ENCODE data around the gene CPA2. TPM values are rescaled to one million over a fixed set of nuclear protein-coding genes. Genes with fewer than 3 reads are reported as not detected.
"Not testable (repeated sequence)": the region's sequence is repeated elsewhere in the genome, so short reads cannot be mapped to it uniquely, and the experiment has no call there.

CPA2 gene
- polyA plus RNA-seq: 10 to 100 TPM; 12.9 to 25.4 (median 15.1) TPM
- long read RNA-seq, donor 1, transcript CPA2-201 (11 exons, 1,366 nt): major isoform, 19 of 34 reads
- long read RNA-seq, donor 1, partial matches to known transcripts: 11 of 34 reads
- long read RNA-seq, donor 1, other reads (novel, unspliced or antisense): 0 of 34 reads
- long read RNA-seq, donor 2, transcript CPA2-201 (11 exons, 1,366 nt): major isoform, 6 of 6 reads
- long read RNA-seq, donor 2, partial matches to known transcripts: 0 of 6 reads
- long read RNA-seq, donor 2, other reads (novel, unspliced or antisense): 0 of 6 reads
- long read RNA-seq, donor 3, transcript CPA2-201 (11 exons, 1,366 nt): major isoform, 10 of 42 reads
- long read RNA-seq, donor 3, partial matches to known transcripts: 29 of 42 reads
- long read RNA-seq, donor 3, other reads (novel, unspliced or antisense): 0 of 42 reads
- long read RNA-seq, donor 4: 0 reads
- long read RNA-seq, donor 5, partial matches to known transcripts: 0 of 1 reads
- long read RNA-seq, donor 5, other reads (novel, unspliced or antisense): 0 of 1 reads
- long read RNA-seq, donor 6, transcript CPA2-201 (11 exons, 1,366 nt): major isoform, 12 of 12 reads
- long read RNA-seq, donor 6, partial matches to known transcripts: 0 of 12 reads
- long read RNA-seq, donor 6, other reads (novel, unspliced or antisense): 0 of 12 reads
- long read RNA-seq, donor 7: 0 reads
- long read RNA-seq, donor 8: 0 reads
- long read RNA-seq, donor 9, partial matches to known transcripts: 0 of 1 reads
- long read RNA-seq, donor 9, other reads (novel, unspliced or antisense): 0 of 1 reads
- long read RNA-seq, donor 10: 0 reads

- Histone ChIP-seq H3K4me1 (ENCODE audit: control insufficient read depth in 3 of 3, insufficient read depth in 2 of 3, low read depth in 1 of 3, low read length in 2 of 3) (peaks cover 0 to 10% (median 0%) of the 10 kb centered on the region in 3 donors), H3K27me3 (ENCODE audit: control insufficient read depth in 3 of 3, insufficient read depth in 3 of 3, low read length in 3 of 3) (no peaks in the 10 kb centered on the region), H3K9me3 (ENCODE audit: control insufficient read depth in 2 of 2, insufficient read depth in 1 of 2, low read depth in 1 of 2, low read length in 1 of 2) (peaks cover 0 to 3% of the 10 kb centered on the region in 2 donors), H3K4me3 (ENCODE audit: low read depth in 1 of 3, low read length in 3 of 3) (no peak within 1 kb of the TSS), H3K27ac (ENCODE audit: low read depth in 1 of 3, low read length in 2 of 3) (peak within 1 kb of the TSS in 1 of 3 donors; percentile 23), H3K36me3 (ENCODE audit: control insufficient read depth in 3 of 3, insufficient read depth in 2 of 3, low read depth in 1 of 3, low read length in 3 of 3) (peaks cover 0 to 7% (median 0%) of the 10 kb centered on the region in 3 donors)
- 32 to 68% (median 49%) methylated on average over 3 of the region's 3 CpGs for WGBS, 3 donors
- FAIRE-seq (no peak), DNase-seq (peak; percentile 62 to 89)
Observed at GRCh38 chr7:130266258-130266960, at the start of gene CPA2. CPA2 (plus strand) TSS chr7:130266863; CDS start chr7:130266882, 19 bp downstream.

GRCh38 chr7:130218806-130219620, 47.6 kb upstream of the CPA2 start:
- H3K4me3 ChIP-seq (ENCODE audit: low read depth in 1 of 3, low read length in 3 of 3): no peak overlapping the region
- FAIRE-seq (no peak), DNase-seq (peak; percentile 59 to 75)
- peak overlapping the region in 2 of 3 donors; percentile 9 to 48 for H3K27ac ChIP-seq (ENCODE audit: low read depth in 1 of 3, low read length in 2 of 3)
- H3K4me1 ChIP-seq (ENCODE audit: control insufficient read depth in 3 of 3, insufficient read depth in 2 of 3, low read depth in 1 of 3, low read length in 2 of 3): peaks cover 0 to 12% (median 6%) of the 10 kb centered on the region in 3 donors
- H3K36me3 ChIP-seq (ENCODE audit: control insufficient read depth in 3 of 3, insufficient read depth in 2 of 3, low read depth in 1 of 3, low read length in 3 of 3): no peaks in the 10 kb centered on the region
- H3K9me3 ChIP-seq (ENCODE audit: control insufficient read depth in 2 of 2, insufficient read depth in 1 of 2, low read depth in 1 of 2, low read length in 1 of 2): no peaks in the 10 kb centered on the region
- WGBS, 3 donors: 61 to 62% (median 61%) methylated on average over 4 to 5 of the region's 5 CpGs
- H3K27me3 ChIP-seq (ENCODE audit: control insufficient read depth in 3 of 3, insufficient read depth in 3 of 3, low read length in 3 of 3): no peaks in the 10 kb centered on the region

- Histone ChIP-seq H3K27ac (ENCODE audit: low read depth in 1 of 3, low read length in 2 of 3) (no peak overlapping the region), H3K9me3 (ENCODE audit: control insufficient read depth in 2 of 2, insufficient read depth in 1 of 2, low read depth in 1 of 2, low read length in 1 of 2) (no peaks in the 10 kb centered on the region), H3K27me3 (ENCODE audit: control insufficient read depth in 3 of 3, insufficient read depth in 3 of 3, low read length in 3 of 3) (no peaks in the 10 kb centered on the region), H3K36me3 (ENCODE audit: control insufficient read depth in 3 of 3, insufficient read depth in 2 of 3, low read depth in 1 of 3, low read length in 3 of 3) (no peaks in the 10 kb centered on the region), H3K4me1 (ENCODE audit: control insufficient read depth in 3 of 3, insufficient read depth in 2 of 3, low read depth in 1 of 3, low read length in 2 of 3) (peaks cover 0 to 12% (median 6%) of the 10 kb centered on the region in 3 donors), H3K4me3 (ENCODE audit: low read depth in 1 of 3, low read length in 3 of 3) (no peak overlapping the region)
- WGBS, 3 donors: 42 to 72% (median 53%) methylated on average over 9 of the region's 9 CpGs
- FAIRE-seq (no peak), DNase-seq (no peak)
Observed at GRCh38 chr7:130219871-130220270, 46.8 kb upstream of the CPA2 start.

GRCh38 chr7:130221746-130222145, 44.9 kb upstream of the CPA2 start:
- H3K4me1 ChIP-seq (ENCODE audit: control insufficient read depth in 3 of 3, insufficient read depth in 2 of 3, low read depth in 1 of 3, low read length in 2 of 3): peaks cover 0 to 12% (median 6%) of the 10 kb centered on the region in 3 donors
- H3K4me3 ChIP-seq (ENCODE audit: low read depth in 1 of 3, low read length in 3 of 3): no peak overlapping the region
- no peak for FAIRE-seq
- WGBS, 3 donors: 86 to 100% (median 91%) methylated on average over 4 of the region's 4 CpGs
- H3K27ac ChIP-seq (ENCODE audit: low read depth in 1 of 3, low read length in 2 of 3): no peak overlapping the region
- peaks cover 0 to 5% of the 10 kb centered on the region in 2 donors for H3K9me3 ChIP-seq (ENCODE audit: control insufficient read depth in 2 of 2, insufficient read depth in 1 of 2, low read depth in 1 of 2, low read length in 1 of 2)
- H3K36me3 ChIP-seq (ENCODE audit: control insufficient read depth in 3 of 3, insufficient read depth in 2 of 3, low read depth in 1 of 3, low read length in 3 of 3): no peaks in the 10 kb centered on the region
- DNase-seq: no peak
- no peaks in the 10 kb centered on the region for H3K27me3 ChIP-seq (ENCODE audit: control insufficient read depth in 3 of 3, insufficient read depth in 3 of 3, low read length in 3 of 3)

GRCh38 chr7:130223646-130224045, 43.0 kb upstream of the CPA2 start:
- peaks cover 0 to 5% of the 10 kb centered on the region in 2 donors for H3K9me3 ChIP-seq (ENCODE audit: control insufficient read depth in 2 of 2, insufficient read depth in 1 of 2, low read depth in 1 of 2, low read length in 1 of 2)
- peaks cover 0 to 3% (median 3%) of the 10 kb centered on the region in 3 donors for H3K4me1 ChIP-seq (ENCODE audit: control insufficient read depth in 3 of 3, insufficient read depth in 2 of 3, low read depth in 1 of 3, low read length in 2 of 3)
- no peak overlapping the region for H3K27ac ChIP-seq (ENCODE audit: low read depth in 1 of 3, low read length in 2 of 3)
- H3K4me3 ChIP-seq (ENCODE audit: low read depth in 1 of 3, low read length in 3 of 3): no peak overlapping the region
- no peaks in the 10 kb centered on the region for H3K36me3 ChIP-seq (ENCODE audit: control insufficient read depth in 3 of 3, insufficient read depth in 2 of 3, low read depth in 1 of 3, low read length in 3 of 3)
- 63 to 78% (median 64%) methylated on average over 1 of the region's 1 CpG for WGBS, 3 donors
- no peaks in the 10 kb centered on the region for H3K27me3 ChIP-seq (ENCODE audit: control insufficient read depth in 3 of 3, insufficient read depth in 3 of 3, low read length in 3 of 3)
- DNase-seq: no peak
- FAIRE-seq: no peak

GRCh38 chr7:130224210-130224609, 42.5 kb upstream of the CPA2 start:
- H3K9me3 ChIP-seq (ENCODE audit: control insufficient read depth in 2 of 2, insufficient read depth in 1 of 2, low read depth in 1 of 2, low read length in 1 of 2): peaks cover 0 to 5% of the 10 kb centered on the region in 2 donors
- H3K27ac ChIP-seq (ENCODE audit: low read depth in 1 of 3, low read length in 2 of 3): no peak overlapping the region
- DNase-seq (no peak), FAIRE-seq (no peak)
- 64 to 81% (median 75%) methylated on average over 5 of the region's 5 CpGs for WGBS, 3 donors
- no peak overlapping the region for H3K4me3 ChIP-seq (ENCODE audit: low read depth in 1 of 3, low read length in 3 of 3)
- no peaks in the 10 kb centered on the region for H3K36me3 ChIP-seq (ENCODE audit: control insufficient read depth in 3 of 3, insufficient read depth in 2 of 3, low read depth in 1 of 3, low read length in 3 of 3)
- peaks cover 0 to 3% (median 0%) of the 10 kb centered on the region in 3 donors for H3K4me1 ChIP-seq (ENCODE audit: control insufficient read depth in 3 of 3, insufficient read depth in 2 of 3, low read depth in 1 of 3, low read length in 2 of 3)
- H3K27me3 ChIP-seq (ENCODE audit: control insufficient read depth in 3 of 3, insufficient read depth in 3 of 3, low read length in 3 of 3): no peaks in the 10 kb centered on the region

- not testable (repeated sequence) for FAIRE-seq; H3K4me1 ChIP-seq (ENCODE audit: control insufficient read depth in 3 of 3, insufficient read depth in 2 of 3, low read depth in 1 of 3, low read length in 2 of 3); H3K9me3 ChIP-seq (ENCODE audit: control insufficient read depth in 2 of 2, insufficient read depth in 1 of 2, low read depth in 1 of 2, low read length in 1 of 2); H3K27ac ChIP-seq (ENCODE audit: low read depth in 1 of 3, low read length in 2 of 3); H3K36me3 ChIP-seq (ENCODE audit: control insufficient read depth in 3 of 3, insufficient read depth in 2 of 3, low read depth in 1 of 3, low read length in 3 of 3); H3K27me3 ChIP-seq (ENCODE audit: control insufficient read depth in 3 of 3, insufficient read depth in 3 of 3, low read length in 3 of 3); DNase-seq; H3K4me3 ChIP-seq (ENCODE audit: low read depth in 1 of 3, low read length in 3 of 3)
- 23 to 59% (median 52%) methylated on average over 3 of the region's 3 CpGs for WGBS, 3 donors
Observed at GRCh38 chr7:130224923-130225322, 41.7 kb upstream of the CPA2 start.
